ENCODE results near the gene RFNG.

- TF ChIP-seq POLR2A (IDR thresholded peaks at IDR 0.05) (no peak), CTCF (IDR thresholded peaks at IDR 0.05) (no peak)
Observed at GRCh38 chr17:82011617-82012187, 39.9 kb downstream of the RFNG start.

All from right lobe of liver (tissue), 4 donors.